K562 (cell line): Measurements from ENCODE around the gene DLGAP1. TPM values are rescaled to one million over a fixed set of nuclear protein-coding genes. Genes with fewer than 3 reads are reported as not detected.

Experiments used
- ARID1B ChIP-seq: fragments of 450-650 bp; IDR thresholded peaks from 2 replicates; pipeline ENCODE4 v1.6.1; 2016; ENCODE audit warnings: antibody characterized with exemption, mild to moderate bottlenecking, inconsistent platforms
- CBFB ChIP-seq: sonication (generic); formaldehyde crosslinking; IDR thresholded peaks from 2 replicates; pipeline ENCODE4 v1.4.0; 2020; ENCODE audit warnings: mild to moderate bottlenecking, missing genetic modification reagents
- CBX8 ChIP-seq: fragments of 200-600 bp; sonication (generic); IDR thresholded peaks from 2 replicates; pipeline ENCODE4 v1.6.1; 2012; ENCODE audit warnings: borderline replicate concordance, mixed run types, low read depth, mild to moderate bottlenecking, moderate library complexity, mixed read lengths, low read length, control low read depth, inconsistent platforms; ENCODE audit not compliant: poor library complexity, severe bottlenecking; ENCODE audit errors: extremely low read depth
- CREB1 ChIP-seq, 2 experiments: sonication (generic) in 1 of 2; formaldehyde crosslinking in 1 of 2; IDR thresholded peaks; 2 replicates each; pipeline versions ENCODE4 v1.6.1 to v1.8.0; 2012 to 2022; ENCODE audit warnings: inconsistent platforms in 1 of 2, mild to moderate bottlenecking in 1 of 2, missing genetic modification reagents in 1 of 2, moderate library complexity in 1 of 2
- DIDO1 ChIP-seq: fragments of 450-650 bp; IDR thresholded peaks from 2 replicates; pipeline ENCODE4 v1.6.1; 2016; ENCODE audit warnings: low read depth, missing biosample characterization, missing genetic modification characterization
- LARP7 ChIP-seq: fragments of 450-650 bp; IDR thresholded peaks from 2 replicates; pipeline ENCODE4 v1.6.1; 2016
- NCOA1 ChIP-seq: fragments of 450-650 bp; IDR thresholded peaks from 2 replicates; pipeline ENCODE4 v1.6.1; 2016; ENCODE audit warnings: low read depth
- POLR2AphosphoS2 ChIP-seq: IDR thresholded peaks from 2 replicates; pipeline ENCODE4 v1.6.1; 2012; ENCODE audit warnings: low read length, improper control_type of control experiment
- POLR3A ChIP-seq: IDR thresholded peaks from 2 replicates; pipeline ENCODE4 v1.6.1; 2011; ENCODE audit warnings: borderline replicate concordance, mild to moderate bottlenecking, moderate library complexity; ENCODE audit not compliant: insufficient read length, insufficient read depth; ENCODE audit errors: extremely low read depth
- TAF7 ChIP-seq: fragments of 450-650 bp; IDR thresholded peaks from 2 replicates; pipeline ENCODE4 v1.6.1; 2016; ENCODE audit warnings: missing genetic modification characterization, missing compliant biosample characterization
- TCF7 ChIP-seq: sonication (generic); IDR thresholded peaks from 2 replicates; pipeline ENCODE4 v1.6.1; 2016; ENCODE audit warnings: antibody characterized with exemption, borderline replicate concordance
- TGIF2 ChIP-seq: sonication (generic); formaldehyde crosslinking; IDR thresholded peaks from 2 replicates; pipeline ENCODE4 v1.8.1; 2022; ENCODE audit warnings: mild to moderate bottlenecking, missing genetic modification reagents, moderate library complexity
- TSC22D4 ChIP-seq: fragments of 450-650 bp; IDR thresholded peaks from 2 replicates; pipeline ENCODE4 v1.6.1; 2016; ENCODE audit warnings: missing genetic modification characterization, missing biosample characterization, control low read depth
- ZNF212 ChIP-seq: fragments of 450-650 bp; formaldehyde crosslinking; IDR thresholded peaks from 2 replicates; pipeline ENCODE4 v1.4.0; 2020; ENCODE audit warnings: mild to moderate bottlenecking
- ZNF23 ChIP-seq: fragments of 250-450 bp; sonication (Bioruptor Pico); IDR thresholded peaks from 2 replicates; pipeline ENCODE4 v1.4.0; 2020; ENCODE audit warnings: mild to moderate bottlenecking
- ZNF408 ChIP-seq: fragments of 250-450 bp; sonication (Bioruptor Pico); IDR thresholded peaks from 2 replicates; pipeline ENCODE4 v1.4.0; 2020; ENCODE audit warnings: low read depth, mild to moderate bottlenecking, moderate library complexity
- polyA plus RNA-seq, 8 experiments: library from polyadenylated mRNA; depleted of rRNA in 4 of 8; stranded (reverse) in 5 of 8; unstranded in 3 of 8; fragments of >200 nt; fragmentation: Nextera tagmentation in 2 of 8; fragmentation: Illumina TruSeq in 1 of 8; extraction: Ambion mirVana in 2 of 8; extraction: Trizol in 1 of 8; gene quantifications; 2 replicates each; pipeline versions ENCODE4 v1.2.1 to v1.2.3, GENCODE V29; 2011 to 2014; ENCODE audit warnings: inconsistent platforms in 1 of 8, missing spikeins in 1 of 8
- total RNA-seq, 7 experiments: library from RNA; depleted of rRNA in 6 of 7; stranded (reverse); fragments of >200 nt in 6 of 7; fragmentation: Illumina TruSeq in 2 of 7; extraction: Trizol in 2 of 7; gene quantifications; 2 replicates each; pipeline versions ENCODE4 v1.2.1 to v1.2.3, GENCODE V29; 2011 to 2021; ENCODE audit warnings: low replicate concordance in 1 of 7
- TF ChIP-seq, protein P1 (sequence below): sonication (generic); formaldehyde crosslinking; IDR thresholded peaks from 2 replicates; pipeline ENCODE4 v1.9.0; 2022; ENCODE audit warnings: mild to moderate bottlenecking, missing genetic modification reagents
- TF ChIP-seq, protein P2 (sequence below): sonication (generic); formaldehyde crosslinking; IDR thresholded peaks from 2 replicates; pipeline ENCODE4 v1.8.0; 2022; ENCODE audit warnings: mild to moderate bottlenecking, missing genetic modification reagents
- TF ChIP-seq, protein P3 (sequence below): IDR thresholded peaks from 2 replicates; pipeline ENCODE4 v1.6.1; 2012; ENCODE audit warnings: low read depth, low read length, improper control_type of control experiment, borderline replicate concordance

The DLGAP1 gene
- total and polyA plus RNA-seq, 9 of the 15 experiments (the other 6 are each of a cell fraction or from before 2014, with no cell fraction given), result 0.04 to 0.22 (median 0.08) TPM

DNA sequence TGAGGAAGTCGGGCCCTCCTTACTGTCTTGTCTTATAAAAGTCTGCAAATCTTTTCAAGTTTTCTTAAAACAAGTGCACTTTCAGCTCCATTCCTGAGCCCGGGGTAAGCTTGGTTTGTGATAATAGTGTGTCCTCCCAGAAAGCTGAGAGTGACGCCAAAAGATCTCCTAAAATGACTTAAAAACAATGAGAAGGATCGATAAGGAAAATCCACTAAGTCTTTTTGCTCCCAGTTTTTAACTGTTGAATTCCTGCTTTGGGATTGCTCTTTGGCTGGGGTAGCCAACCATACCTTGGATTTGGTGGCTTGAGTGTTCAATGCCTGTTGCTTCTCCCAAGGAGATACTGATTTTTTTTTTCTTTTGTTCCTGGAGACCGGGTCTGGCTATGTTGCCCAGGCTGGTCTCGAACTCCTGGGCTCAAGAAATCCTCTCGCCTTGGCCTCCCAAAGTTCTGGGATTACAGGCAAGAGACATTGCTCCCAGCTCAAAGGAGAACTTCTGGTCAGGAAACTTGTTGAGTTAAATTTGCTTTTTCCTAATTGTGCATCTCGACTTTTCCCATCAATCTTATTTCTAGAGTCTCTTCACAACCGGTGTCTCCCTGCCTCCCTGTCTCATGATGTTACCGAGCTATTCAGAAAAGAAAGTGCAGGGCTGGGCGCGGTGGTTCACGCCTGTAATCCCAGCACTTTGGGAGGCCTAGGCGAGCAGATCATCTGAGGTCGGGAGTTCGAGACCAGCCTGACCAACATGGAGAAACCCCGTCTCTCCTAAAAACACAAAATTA is 1002.2 kb downstream of the DLGAP1 start (continued):
- TF ChIP-seq TAF7 (tag) (0 out of 2 replicates have a peak, but pooled peaks have one; percentile 11), CREB1 (IDR thresholded peaks at IDR 0.05) (no peak), CREB1 (CRISPR knock-in tag; IDR thresholded peaks at IDR 0.05) (peak; percentile 35; the same call in 1 of the 2 replicates), TGIF2 (CRISPR knock-in tag) (no peak), CBX8 (no peak), LARP7 (no peak), DIDO1 (no peak), ARID1B (no peak), POLR2AphosphoS2 (no peak), ZNF23 (CRISPR knock-in tag) (no peak), ZNF212 (no peak), NCOA1 (no peak), POLR3A (no peak), TSC22D4 (tag) (no peak), ZNF408 (CRISPR knock-in tag) (no peak), TCF7 (no peak), CBFB (CRISPR knock-in tag) (no peak)
- TF ChIP-seq, protein P1, sequence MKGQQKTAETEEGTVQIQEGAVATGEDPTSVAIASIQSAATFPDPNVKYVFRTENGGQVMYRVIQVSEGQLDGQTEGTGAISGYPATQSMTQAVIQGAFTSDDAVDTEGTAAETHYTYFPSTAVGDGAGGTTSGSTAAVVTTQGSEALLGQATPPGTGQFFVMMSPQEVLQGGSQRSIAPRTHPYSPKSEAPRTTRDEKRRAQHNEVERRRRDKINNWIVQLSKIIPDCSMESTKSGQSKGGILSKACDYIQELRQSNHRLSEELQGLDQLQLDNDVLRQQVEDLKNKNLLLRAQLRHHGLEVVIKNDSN (CRISPR knock-in tag), result peak; percentile 18; the same call in 1 of the 2 replicates
- TF ChIP-seq, protein P2, sequence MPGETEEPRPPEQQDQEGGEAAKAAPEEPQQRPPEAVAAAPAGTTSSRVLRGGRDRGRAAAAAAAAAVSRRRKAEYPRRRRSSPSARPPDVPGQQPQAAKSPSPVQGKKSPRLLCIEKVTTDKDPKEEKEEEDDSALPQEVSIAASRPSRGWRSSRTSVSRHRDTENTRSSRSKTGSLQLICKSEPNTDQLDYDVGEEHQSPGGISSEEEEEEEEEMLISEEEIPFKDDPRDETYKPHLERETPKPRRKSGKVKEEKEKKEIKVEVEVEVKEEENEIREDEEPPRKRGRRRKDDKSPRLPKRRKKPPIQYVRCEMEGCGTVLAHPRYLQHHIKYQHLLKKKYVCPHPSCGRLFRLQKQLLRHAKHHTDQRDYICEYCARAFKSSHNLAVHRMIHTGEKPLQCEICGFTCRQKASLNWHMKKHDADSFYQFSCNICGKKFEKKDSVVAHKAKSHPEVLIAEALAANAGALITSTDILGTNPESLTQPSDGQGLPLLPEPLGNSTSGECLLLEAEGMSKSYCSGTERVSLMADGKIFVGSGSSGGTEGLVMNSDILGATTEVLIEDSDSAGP (CRISPR knock-in tag), result no peak
- TF ChIP-seq, protein P3, sequence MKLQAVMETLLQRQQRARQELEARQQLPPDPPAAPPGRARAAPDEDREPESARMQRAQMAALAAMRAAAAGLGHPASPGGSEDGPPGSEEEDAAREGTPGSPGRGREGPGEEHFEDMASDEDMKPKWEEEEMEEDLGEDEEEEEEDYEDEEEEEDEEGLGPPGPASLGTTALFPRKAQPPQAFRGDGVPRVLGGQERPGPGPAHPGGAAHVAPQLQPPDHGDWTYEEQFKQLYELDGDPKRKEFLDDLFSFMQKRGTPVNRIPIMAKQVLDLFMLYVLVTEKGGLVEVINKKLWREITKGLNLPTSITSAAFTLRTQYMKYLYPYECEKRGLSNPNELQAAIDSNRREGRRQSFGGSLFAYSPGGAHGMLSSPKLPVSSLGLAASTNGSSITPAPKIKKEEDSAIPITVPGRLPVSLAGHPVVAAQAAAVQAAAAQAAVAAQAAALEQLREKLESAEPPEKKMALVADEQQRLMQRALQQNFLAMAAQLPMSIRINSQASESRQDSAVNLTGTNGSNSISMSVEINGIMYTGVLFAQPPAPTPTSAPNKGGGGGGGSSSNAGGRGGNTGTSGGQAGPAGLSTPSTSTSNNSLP, result no peak
